GM12878 (cell line): ENCODE measurements around the gene WFDC9. TPM values are rescaled to one million over a fixed set of nuclear protein-coding genes. Genes with fewer than 3 reads are reported as not detected.

Source experiments
- ATAC-seq: fragments of 200-7000 bp; cut with Tn5 transposase; 3 replicates; pipeline ENCODE4 v1.9.1; 2020; ENCODE audit warnings: mild to moderate bottlenecking, moderate library complexity
- BruUV-seq: library from RNA; stranded (reverse); fragments of 400-500 nt; replicated peaks from 2 replicates; lab custom pipeline; 2021; lab: Mats Ljungman, UMichigan
- CTCF ChIA-PET: fragments of 300-600 bp; sonication (Branson Sonifier 250); formaldehyde crosslinking; extraction: SDS; loops from one replicate; lab custom pipeline; 2021; ENCODE audit warnings: inconsistent platforms; lab: Yijun Ruan, JAX
- POLR2A ChIA-PET: fragments of 350-600 bp; formaldehyde crosslinking; extraction: SDS; loops from one replicate; lab custom pipeline; 2021; ENCODE audit warnings: inconsistent platforms; lab: Charles Lee
- RAD21 ChIA-PET: fragments of 300-600 bp; sonication (Branson Sonifier 250); formaldehyde crosslinking; loops from one replicate; lab custom pipeline; 2023; ENCODE audit warnings: antibody characterized with exemption; ENCODE audit not compliant: unreplicated experiment; lab: Charles Lee
- SMC1A ChIA-PET: fragments of 300-600 bp; sonication (Branson Sonifier 250); formaldehyde crosslinking; loops from one replicate; lab custom pipeline; 2023; ENCODE audit not compliant: unreplicated experiment, uncharacterized antibody; lab: Charles Lee
- DNase-seq: peaks from one replicate; pipeline ENCODE4 v3.0.0-alpha.2; 2011; ENCODE audit warnings: low read depth, low spot score
- FAIRE-seq: peaks from 3 replicates; lab custom pipeline; 2011; peaks lifted over from hg19 to GRCh38; lab: Jason Lieb, UNC
- H2AFZ ChIP-seq: 2 replicates; pipeline ENCODE4 v1.6.0; 2011; ENCODE audit warnings: low read depth, low read length, control low read depth; ENCODE audit not compliant: control insufficient read depth
- H3K27ac ChIP-seq: 2 replicates; pipeline ENCODE4 v1.5.1; 2011; ENCODE audit warnings: control low read depth; ENCODE audit not compliant: control insufficient read depth, insufficient read depth
- H3K27me3 ChIP-seq, 2 experiments: replicated peaks in 1 of 2; 2 replicates each; pipeline versions ENCODE4 v1.6.0 to v1.6.1; 2011; ENCODE audit warnings: low read length in 1 of 2; ENCODE audit not compliant: control insufficient read depth in 2 of 2, insufficient read depth in 2 of 2
- H3K36me3 ChIP-seq, 2 experiments: 2 replicates each; pipeline ENCODE4 v1.5.1; 2011; ENCODE audit warnings: low read length in 1 of 2; ENCODE audit not compliant: control insufficient read depth in 2 of 2, insufficient read depth in 2 of 2
- H3K4me1 ChIP-seq: 2 replicates; pipeline ENCODE4 v1.6.1; 2011; ENCODE audit warnings: mild to moderate bottlenecking, low read length, moderate library complexity, mixed read lengths; ENCODE audit not compliant: control insufficient read depth, insufficient read depth
- H3K4me2 ChIP-seq: 2 replicates; pipeline ENCODE4 v1.6.0; 2011; ENCODE audit warnings: control low read depth; ENCODE audit not compliant: control insufficient read depth, insufficient read depth
- H3K4me3 ChIP-seq: fragments of 200-600 bp; sonication (generic); 2 replicates; pipeline ENCODE4 v1.5.1; 2016
- H3K79me2 ChIP-seq: 2 replicates; pipeline ENCODE4 v1.6.0; 2011; ENCODE audit warnings: low read length; ENCODE audit not compliant: control insufficient read depth, insufficient read depth
- H3K9ac ChIP-seq: 2 replicates; pipeline ENCODE4 v1.8.0; 2011; ENCODE audit warnings: low read length, control low read depth, mixed read lengths; ENCODE audit not compliant: control insufficient read depth, insufficient read depth
- H3K9me3 ChIP-seq: replicated peaks from 3 replicates; pipeline ENCODE4 v1.5.1; 2011; ENCODE audit warnings: mild to moderate bottlenecking, low read length; ENCODE audit not compliant: control insufficient read depth, insufficient read depth
- H4K20me1 ChIP-seq: 2 replicates; pipeline ENCODE4 v1.6.0; 2011; ENCODE audit not compliant: control insufficient read depth, insufficient read depth
- CUX1 ChIP-seq: IDR thresholded peaks from 2 replicates; pipeline ENCODE4 v1.6.1; 2012; ENCODE audit warnings: improper control_type of control experiment, low read depth, low read length; ENCODE audit not compliant: insufficient replicate concordance
- EED ChIP-seq: sonication (generic); IDR thresholded peaks from 2 replicates; pipeline ENCODE4 v1.6.1; 2016; ENCODE audit warnings: antibody characterized with exemption, low read depth
- ETV6 ChIP-seq, 2 experiments: fragments of 450-650 bp in 1 of 2; IDR thresholded peaks in 1 of 2; conservative IDR thresholded peaks in 1 of 2; 2 replicates each; pipeline ENCODE4 v1.6.1; 2014; ENCODE audit warnings: antibody characterized with exemption in 1 of 2, borderline replicate concordance in 1 of 2, low read depth in 1 of 2, mild to moderate bottlenecking in 1 of 2, moderate library complexity in 1 of 2
- NBN ChIP-seq: fragments of 450-650 bp; IDR thresholded peaks from 2 replicates; pipeline ENCODE4 v1.6.1; 2016
- POLR2A ChIP-seq: IDR thresholded peaks from 2 replicates; pipeline ENCODE4 v1.6.1; 2011; ENCODE audit warnings: low read depth, mild to moderate bottlenecking, low read length
- RAD51 ChIP-seq: fragments of 450-650 bp; IDR thresholded peaks from 2 replicates; pipeline ENCODE4 v1.6.1; 2016; ENCODE audit warnings: moderate library complexity, mild to moderate bottlenecking, inconsistent platforms
- TAF1 ChIP-seq: IDR thresholded peaks from 2 replicates; pipeline ENCODE4 v1.6.1; 2011; ENCODE audit warnings: mild to moderate bottlenecking, low read depth, low read length, borderline replicate concordance
- WGBS: methylation state at CpG from one replicate; pipeline ENCODE4 v1.1.6; 2016; ENCODE audit warnings: low lambda C conversion rate; ENCODE audit not compliant: insufficient replicate concordance, insufficient coverage; ENCODE audit errors: missing lambda C conversion rate; 5-methylcytosine and 5-hydroxymethylcytosine counted together
- in situ Hi-C: fragments of 300-500 bp; cut with MboI; formaldehyde crosslinking; loops from 9 replicates; pipeline ENCODE4 v1.14.3; 2018; ENCODE audit warnings: mixed read lengths
- intact Hi-C: fragments of 100-400 bp; cut with micrococcal nuclease; formaldehyde crosslinking; loops from one replicate; pipeline ENCODE4 v1.14.2; 2022; ENCODE audit not compliant: unreplicated experiment
- polyA plus RNA-seq, 11 experiments: library from polyadenylated mRNA; depleted of rRNA in 4 of 11; unstranded in 6 of 11; stranded (reverse) in 5 of 11; fragments of >200 nt; fragmentation: Nextera tagmentation in 4 of 11; fragmentation: Illumina TruSeq in 1 of 11; extraction: Ambion mirVana in 4 of 11; extraction: Trizol in 1 of 11; gene quantifications; 1 replicate in 1 of 11; 2 replicates in 10 of 11; pipeline versions ENCODE4 v1.2.1 to v1.2.3, GENCODE V29; 2011 to 2016; ENCODE audit warnings: inconsistent platforms in 2 of 11, missing spikeins in 2 of 11, low read depth in 1 of 11
- total RNA-seq, 4 experiments: library from RNA; depleted of rRNA in 3 of 4; stranded (reverse); fragments of >200 nt in 3 of 4; fragmentation: Illumina TruSeq in 1 of 4; extraction: Trizol in 1 of 4; gene quantifications; 2 replicates each; pipeline versions ENCODE4 v1.2.1 to v1.2.3, GENCODE V29; 2013 to 2021

Gene WFDC9
- total and polyA plus RNA-seq, 10 of the 15 experiments (the other 5 are each of a cell fraction or from before 2014, with no cell fraction given): not detected

GRCh38 chr20:45617591-45617990 is 13.5 kb downstream of the WFDC9 start:
- H3K4me1 ChIP-seq: no peaks in the 10 kb centered on the region
- WGBS: 56% methylated on average over 2 of the region's 2 CpGs
- H3K79me2 ChIP-seq: no peaks in the 10 kb centered on the region
- FAIRE-seq (no peak), DNase-seq (no peak), ATAC-seq (no peak)
- in situ Hi-C loops (no loop called here), intact Hi-C loops (no loop called here)
- no peaks in the 10 kb centered on the region for H3K36me3 ChIP-seq
- H3K4me3 ChIP-seq: no peak overlapping the region
- no peak overlapping the region for H3K4me2 ChIP-seq
- H4K20me1 ChIP-seq: no peaks in the 10 kb centered on the region
- SMC1A ChIA-PET: no interaction called here
- TF ChIP-seq POLR2A (no peak), EED (no peak), TAF1 (no peak), RAD51 (no peak), CUX1 (no peak), NBN (no peak), ETV6 (conservative IDR thresholded peaks at IDR 0.05 in 1 of 2, IDR thresholded peaks at IDR 0.05 in 1 of 2; ENCODE audit: borderline replicate concordance in 1 of 2, low read depth in 1 of 2) (no peak)
- peaks cover 0 to 5% of the 10 kb centered on the region in 2 experiments; a peak in 1 of 4 replicates for H3K27me3 ChIP-seq
- RAD21 ChIA-PET: interaction anchor here (0.5 kb wide), 1 partner anchor 155 kb away, joined by 4 read pairs; no protein-coding TSS in a partner anchor
- no peak overlapping the region for H2AFZ ChIP-seq
- H3K9me3 ChIP-seq: no peaks in the 10 kb centered on the region
- H3K9ac ChIP-seq: no peak overlapping the region
- no TSS peak for BruUV-seq
- CTCF ChIA-PET: interaction anchor here (0.8 kb wide), 1 partner anchor 28 kb away, joined by 3 read pairs; no protein-coding TSS in a partner anchor
- H3K27ac ChIP-seq: no peak overlapping the region
- POLR2A ChIA-PET: no interaction called here
